Stimulated activated CD8-positive, alpha-beta memory T cell treated with anti-CD3 and anti-CD28 coated beads, Interleukin-15, amount 100 ng/mL, for 24 hours (primary cell): Measurements from ENCODE around the gene ST3GAL4.
"Not testable (repeated sequence)": the region's sequence is repeated elsewhere in the genome, so short reads cannot be mapped to it uniquely, and the experiment has no call there.

Experiments used
- DNase-seq: peaks from one replicate; pipeline ENCODE4 v3.0.0-alpha.2; 2020; ENCODE audit warnings: low read depth

ST3GAL4 gene

GRCh38 chr11:126346586-126346940, 8.9 kb upstream of the ST3GAL4 start:
- DNase-seq: no peak

GRCh38 chr11:126346946-126347345, 8.5 kb upstream of the ST3GAL4 start:
- not testable (repeated sequence) for DNase-seq

- no peak for DNase-seq
Observed at GRCh38 chr11:126347751-126348668, 7.5 kb upstream of the ST3GAL4 start.

- no peak for DNase-seq
Observed at GRCh38 chr11:126348806-126349582, 6.5 kb upstream of the ST3GAL4 start.

- no peak for DNase-seq
Observed at GRCh38 chr11:126350836-126351235, 4.7 kb upstream of the ST3GAL4 start.

GRCh38 chr11:126352163-126352562, 3.3 kb upstream of the ST3GAL4 start:
- no peak for DNase-seq

- DNase-seq: no peak
Observed at GRCh38 chr11:126352934-126353801, 2.3 kb upstream of the ST3GAL4 start.

- DNase-seq: peak; percentile 10
Observed at GRCh38 chr11:126354631-126355323, 709 bp upstream of the ST3GAL4 start.

GRCh38 chr11:126355926-126356897, 726 bp downstream of the ST3GAL4 start:
- DNase-seq: no peak

- no peak for DNase-seq
Observed at GRCh38 chr11:126357055-126357962, 1.8 kb downstream of the ST3GAL4 start.

- DNase-seq: no peak
Observed at GRCh38 chr11:126357969-126358762, 2.7 kb downstream of the ST3GAL4 start.

- no peak for DNase-seq
Observed at GRCh38 chr11:126358763-126359160, 3.3 kb downstream of the ST3GAL4 start.

- DNase-seq: no peak
Observed at GRCh38 chr11:126359431-126360048, 4.1 kb downstream of the ST3GAL4 start.

GRCh38 chr11:126360049-126360446, 4.6 kb downstream of the ST3GAL4 start:
- no peak for DNase-seq

GRCh38 chr11:126361400-126361799, 5.9 kb downstream of the ST3GAL4 start:
- no peak for DNase-seq

- no peak for DNase-seq
Observed at GRCh38 chr11:126362879-126363655, 7.6 kb downstream of the ST3GAL4 start.

GRCh38 chr11:126363706-126364248, 8.3 kb downstream of the ST3GAL4 start:
- DNase-seq: no peak
